Type B pancreatic cell (in vitro differentiated cells): ENCODE data around the gene HTRA3. TPM values are rescaled to one million over a fixed set of nuclear protein-coding genes. Genes with fewer than 3 reads are reported as not detected.

Source experiments
- DNase-seq: peaks from one replicate; pipeline ENCODE4 v3.0.0; 2021; ENCODE audit warnings: mixed read lengths; ENCODE audit not compliant: unreplicated experiment; ENCODE audit errors: extremely low spot score
- H3K27ac Mint-ChIP-seq: 2 replicates; pipeline ENCODE4 v1.8.0; 2021; ENCODE audit warnings: mild to moderate bottlenecking, mixed read lengths
- H3K27me3 Mint-ChIP-seq: 2 replicates; pipeline ENCODE4 v1.8.0; 2021; ENCODE audit warnings: mixed read lengths
- H3K36me3 Mint-ChIP-seq: 2 replicates; pipeline ENCODE4 v1.8.0; 2021; ENCODE audit warnings: mixed read lengths
- H3K4me1 Mint-ChIP-seq: one replicate; pipeline ENCODE4 v1.8.0; 2021; ENCODE audit warnings: mixed read lengths; ENCODE audit not compliant: unreplicated experiment
- H3K4me3 Mint-ChIP-seq: 2 replicates; pipeline ENCODE4 v1.8.0; 2021; ENCODE audit warnings: mild to moderate bottlenecking, mixed read lengths
- H3K9me3 Mint-ChIP-seq: 2 replicates; pipeline ENCODE4 v1.8.0; 2021; ENCODE audit warnings: mixed read lengths
- total RNA-seq: library from RNA; stranded (reverse); gene quantifications from 2 replicates; pipeline ENCODE4 v1.2.1, GENCODE V29; 2021; ENCODE audit warnings: low replicate concordance
- TF ChIP-seq, protein P1 (sequence below): fragments of 200-600 bp; sonication (generic); conservative IDR thresholded peaks from 2 replicates; pipeline ENCODE4 v1.5.0; 2021; ENCODE audit warnings: antibody characterized with exemption, mild to moderate bottlenecking

HTRA3 gene
- total RNA-seq, 1 donor from 2014 or later: 4.4 TPM

DNA sequence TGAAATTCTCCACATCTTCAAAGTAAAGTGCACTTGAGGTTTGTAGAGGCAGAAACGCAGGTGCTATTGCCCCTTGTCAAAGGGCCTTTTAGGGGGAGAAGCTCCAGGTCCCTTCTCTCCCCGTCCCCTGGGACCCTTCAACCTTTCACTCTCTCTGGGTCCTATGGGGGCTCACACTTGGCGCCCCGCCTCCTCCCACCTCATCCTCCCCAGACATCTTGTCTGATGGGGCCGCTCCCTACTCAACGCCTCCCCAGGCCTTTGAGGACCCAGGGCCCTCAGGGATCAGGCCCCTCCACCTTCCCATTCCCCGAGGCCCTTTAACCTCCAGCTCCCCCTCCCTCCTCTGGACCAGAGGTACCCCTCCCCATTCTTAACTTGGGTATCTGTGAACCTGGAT is 1.3 kb upstream of the HTRA3 start:
- TF ChIP-seq, protein P1, sequence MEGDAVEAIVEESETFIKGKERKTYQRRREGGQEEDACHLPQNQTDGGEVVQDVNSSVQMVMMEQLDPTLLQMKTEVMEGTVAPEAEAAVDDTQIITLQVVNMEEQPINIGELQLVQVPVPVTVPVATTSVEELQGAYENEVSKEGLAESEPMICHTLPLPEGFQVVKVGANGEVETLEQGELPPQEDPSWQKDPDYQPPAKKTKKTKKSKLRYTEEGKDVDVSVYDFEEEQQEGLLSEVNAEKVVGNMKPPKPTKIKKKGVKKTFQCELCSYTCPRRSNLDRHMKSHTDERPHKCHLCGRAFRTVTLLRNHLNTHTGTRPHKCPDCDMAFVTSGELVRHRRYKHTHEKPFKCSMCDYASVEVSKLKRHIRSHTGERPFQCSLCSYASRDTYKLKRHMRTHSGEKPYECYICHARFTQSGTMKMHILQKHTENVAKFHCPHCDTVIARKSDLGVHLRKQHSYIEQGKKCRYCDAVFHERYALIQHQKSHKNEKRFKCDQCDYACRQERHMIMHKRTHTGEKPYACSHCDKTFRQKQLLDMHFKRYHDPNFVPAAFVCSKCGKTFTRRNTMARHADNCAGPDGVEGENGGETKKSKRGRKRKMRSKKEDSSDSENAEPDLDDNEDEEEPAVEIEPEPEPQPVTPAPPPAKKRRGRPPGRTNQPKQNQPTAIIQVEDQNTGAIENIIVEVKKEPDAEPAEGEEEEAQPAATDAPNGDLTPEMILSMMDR: no peak
- Mint-ChIP-seq H3K27ac (no peak overlapping the region), H3K9me3 (no peaks in the 10 kb centered on the region), H3K4me3 (peak overlapping the region; percentile 39), H3K27me3 (peaks cover 36% of the 10 kb centered on the region), H3K36me3 (no peaks in the 10 kb centered on the region), H3K4me1 (peaks cover 35% of the 10 kb centered on the region)
- DNase-seq: no peak

DNA sequence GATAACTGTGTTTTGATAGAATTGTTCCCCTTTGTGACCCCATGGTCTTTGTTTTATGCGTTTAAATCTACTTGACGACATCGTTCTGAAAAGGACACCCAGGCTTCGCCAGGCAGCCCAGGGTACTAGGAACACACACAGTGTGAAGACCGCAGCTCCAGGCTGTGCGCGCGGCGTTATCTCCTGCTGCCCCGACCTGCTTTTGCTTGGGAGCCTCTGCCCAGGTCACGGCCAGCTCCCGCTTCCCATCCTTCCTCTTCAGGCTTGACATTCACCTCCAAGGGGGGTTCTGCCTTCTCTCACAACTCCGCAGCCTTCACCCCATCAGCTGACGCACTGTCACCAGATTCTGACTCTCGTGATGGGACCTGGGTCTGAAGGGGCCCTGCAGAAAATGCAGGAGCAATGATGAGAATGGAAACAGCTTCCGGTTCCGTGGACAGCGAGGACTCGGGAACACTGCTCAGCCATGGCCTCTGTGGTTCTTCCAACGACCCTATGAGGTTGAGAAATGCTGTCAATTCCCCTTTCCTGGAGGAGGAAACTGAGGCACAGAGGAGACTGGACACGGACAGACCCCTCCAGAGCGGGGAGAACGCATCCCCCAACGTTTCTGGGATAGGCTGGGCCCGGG is 536 bp upstream of the HTRA3 start:
- Mint-ChIP-seq H3K27me3 (peaks cover 31% of the 10 kb centered on the region), H3K4me3 (peak overlapping the region; percentile 47), H3K9me3 (no peaks in the 10 kb centered on the region), H3K27ac (no peak overlapping the region), H3K36me3 (no peaks in the 10 kb centered on the region), H3K4me1 (peaks cover 27% of the 10 kb centered on the region)
- TF ChIP-seq, protein P1: no peak
- DNase-seq: no peak

DNA sequence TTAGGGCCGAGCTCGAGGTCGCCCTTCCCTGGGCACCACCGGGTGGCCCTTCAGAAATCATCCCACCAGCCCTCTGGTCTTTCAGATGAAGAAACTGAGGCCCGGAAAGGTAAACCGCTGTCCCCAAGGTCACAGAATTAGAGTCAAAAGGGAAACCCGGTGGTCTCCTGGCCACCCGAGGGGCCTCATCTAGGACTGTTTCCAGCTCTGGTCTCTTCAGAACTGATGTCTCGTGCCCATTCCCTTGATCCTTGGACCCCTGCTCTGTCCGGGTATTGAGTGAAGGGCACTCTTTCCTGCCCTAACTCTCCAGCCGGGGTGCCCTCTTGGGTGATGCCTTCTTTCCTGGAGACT is 841 bp downstream of the HTRA3 start:
- no peak overlapping the region for H3K27ac Mint-ChIP-seq
- H3K27me3 Mint-ChIP-seq: peaks cover 30% of the 10 kb centered on the region
- TF ChIP-seq, protein P1: no peak
- DNase-seq: no peak
- peak overlapping the region; percentile 25 for H3K4me3 Mint-ChIP-seq
- no peaks in the 10 kb centered on the region for H3K9me3 Mint-ChIP-seq
- peaks cover 37% of the 10 kb centered on the region for H3K4me1 Mint-ChIP-seq
- no peaks in the 10 kb centered on the region for H3K36me3 Mint-ChIP-seq

DNA sequence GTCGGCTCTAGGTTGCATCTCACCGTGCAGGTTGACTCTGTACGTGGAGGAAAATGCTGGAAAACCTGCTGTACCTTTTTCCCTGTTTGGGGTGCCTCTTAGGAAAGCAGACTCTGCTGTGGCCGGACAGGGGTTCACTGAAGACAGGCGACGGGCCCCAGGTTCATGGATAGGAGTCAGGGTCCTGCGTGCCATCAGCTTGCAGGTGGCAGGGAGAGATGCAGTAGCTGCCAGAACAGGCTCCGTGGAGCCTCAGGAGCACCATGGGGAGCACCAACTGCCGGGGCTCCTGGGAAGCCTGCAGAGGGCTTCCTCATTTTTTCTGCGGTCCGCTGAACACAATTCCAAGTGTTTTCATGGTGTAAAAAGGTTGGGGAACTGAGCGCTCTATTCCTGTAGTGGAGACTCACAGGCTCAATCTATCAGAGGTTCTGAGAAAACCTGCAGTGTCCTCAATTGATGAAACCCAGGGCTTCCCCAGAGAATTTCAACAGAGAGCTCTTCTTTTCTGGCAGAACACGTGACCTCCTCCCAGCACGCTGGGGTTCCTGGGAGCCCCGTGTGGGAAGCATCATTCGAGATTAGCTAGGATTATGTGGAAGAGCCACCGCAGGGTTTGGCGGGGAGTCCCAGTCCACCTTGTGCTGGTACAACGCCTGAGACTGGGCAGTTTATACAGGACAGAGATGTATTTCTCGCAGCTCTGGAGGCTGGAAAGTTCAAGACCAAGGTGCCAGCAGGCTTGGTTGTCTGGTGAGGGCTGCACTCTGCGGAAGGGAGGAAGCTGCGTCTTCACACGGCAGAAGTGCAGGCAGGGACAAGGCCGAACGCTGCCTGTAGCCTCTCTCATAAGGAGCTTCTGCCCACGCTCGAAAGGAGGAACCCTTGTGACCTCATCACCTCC is 1.6 kb downstream of the HTRA3 start:
- TF ChIP-seq, protein P1: no peak
- H3K4me1 Mint-ChIP-seq: peaks cover 40% of the 10 kb centered on the region
- peaks cover 32% of the 10 kb centered on the region for H3K27me3 Mint-ChIP-seq
- peak overlapping the region; percentile 55 for H3K4me3 Mint-ChIP-seq
- no peaks in the 10 kb centered on the region for H3K36me3 Mint-ChIP-seq
- H3K9me3 Mint-ChIP-seq: no peaks in the 10 kb centered on the region
- no peak for DNase-seq
- no peak overlapping the region for H3K27ac Mint-ChIP-seq

DNA sequence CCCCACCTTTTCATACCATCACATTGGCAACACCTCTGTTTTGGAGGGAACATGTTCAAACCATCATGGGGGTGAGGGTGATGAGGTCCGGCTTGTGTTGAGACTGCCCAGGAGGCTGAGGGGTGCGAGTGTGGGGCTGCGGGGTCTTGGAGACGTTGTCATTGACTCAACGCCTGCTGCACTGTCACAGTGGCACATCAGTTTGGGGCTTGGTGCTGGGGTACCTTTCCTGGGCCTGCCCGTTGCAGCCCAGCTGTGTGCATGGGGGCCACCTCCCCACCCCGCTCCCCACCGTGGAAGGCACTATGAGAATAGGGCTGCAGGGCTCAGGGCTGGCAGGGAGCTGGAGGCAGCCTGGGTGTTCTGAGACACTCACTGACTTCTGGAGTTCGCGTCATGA is 2.3 kb downstream of the HTRA3 start:
- DNase-seq: no peak
- no peak overlapping the region for H3K4me3 Mint-ChIP-seq
- TF ChIP-seq, protein P1: no peak
- peaks cover 39% of the 10 kb centered on the region for H3K4me1 Mint-ChIP-seq
- H3K36me3 Mint-ChIP-seq: no peaks in the 10 kb centered on the region
- H3K27ac Mint-ChIP-seq: no peak overlapping the region
- no peaks in the 10 kb centered on the region for H3K9me3 Mint-ChIP-seq
- H3K27me3 Mint-ChIP-seq: peaks cover 34% of the 10 kb centered on the region
